PFSK-1 (cell line): ENCODE measurements around the gene LYPD6B.

Experiments used
- SIN3A ChIP-seq: IDR thresholded peaks from 2 replicates; pipeline ENCODE4 v1.6.1; 2012; ENCODE audit warnings: mild to moderate bottlenecking, low read length, moderate library complexity, borderline replicate concordance; ENCODE audit not compliant: insufficient read depth
- TAF1 ChIP-seq: IDR thresholded peaks from 2 replicates; pipeline ENCODE4 v1.6.1; 2012; ENCODE audit warnings: low read length, control low read depth, borderline replicate concordance; ENCODE audit not compliant: insufficient read depth

DNA sequence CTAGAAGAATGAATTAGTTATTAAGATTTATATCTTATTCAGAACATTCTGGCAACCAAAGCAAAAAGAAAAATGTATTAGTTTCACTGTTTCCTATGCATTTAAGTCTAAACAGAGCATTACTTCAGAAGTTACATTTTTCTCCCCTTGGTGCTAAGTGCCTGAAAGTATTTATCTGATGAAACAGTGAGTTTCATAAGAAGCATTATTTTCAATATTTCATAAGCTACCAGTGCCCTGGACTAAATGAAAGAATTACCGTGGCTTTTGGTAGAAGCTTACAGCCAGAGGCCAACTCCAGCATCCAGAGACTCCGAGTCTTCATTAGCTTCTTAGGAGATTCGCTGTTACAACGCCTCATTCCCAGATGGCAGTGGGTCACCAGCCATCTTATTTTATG is 97.6 kb downstream of the LYPD6B start:
- TF ChIP-seq SIN3A: no peak
- TF ChIP-seq TAF1: no peak
